CD8-positive, alpha-beta memory T cell (primary cell): ENCODE data around the gene DSG3. TPM values are rescaled to one million over a fixed set of nuclear protein-coding genes. Genes with fewer than 3 reads are reported as not detected.
"Not testable (repeated sequence)": the region's sequence is repeated elsewhere in the genome, so short reads cannot be mapped to it uniquely, and the experiment has no call there.

ENCODE experiments used
- CTCF ChIA-PET: fragments of 350-600 bp; sonication (Branson Sonifier 250); formaldehyde crosslinking; loops from one replicate; lab custom pipeline; 2021; ENCODE audit warnings: antibody characterized with exemption; lab: Charles Lee
- POLR2A ChIA-PET: fragments of 350-600 bp; sonication (Branson Sonifier 250); formaldehyde crosslinking; loops from one replicate; lab custom pipeline; 2021; ENCODE audit warnings: antibody characterized with exemption; lab: Charles Lee
- DNase-seq, 5 donors: peaks; one replicate each; pipeline versions ENCODE4 v3.0.0 to v3.0.0-alpha.2; 2020 to 2022; ENCODE audit warnings: mixed read lengths in 1 of 5
- H3K27ac ChIP-seq: one replicate; pipeline ENCODE4 v1.7.0; 2013; ENCODE audit warnings: low read depth, mild to moderate bottlenecking, low read length, moderate library complexity
- H3K27me3 ChIP-seq: 2 replicates; pipeline ENCODE4 v1.7.0; 2013; ENCODE audit warnings: low read length, mild to moderate bottlenecking; ENCODE audit not compliant: insufficient read depth, poor library complexity, severe bottlenecking
- H3K36me3 ChIP-seq: 2 replicates; pipeline ENCODE4 v1.7.0; 2013; ENCODE audit warnings: mild to moderate bottlenecking, low read length, moderate library complexity; ENCODE audit not compliant: insufficient read depth
- H3K4me1 ChIP-seq: 2 replicates; pipeline ENCODE4 v1.7.0; 2013; ENCODE audit warnings: mild to moderate bottlenecking, low read length, moderate library complexity; ENCODE audit not compliant: insufficient read depth
- H3K4me3 ChIP-seq: 2 replicates; pipeline ENCODE4 v1.7.0; 2013; ENCODE audit warnings: mild to moderate bottlenecking, low read length
- H3K9me3 ChIP-seq: 2 replicates; pipeline ENCODE4 v1.7.0; 2013; ENCODE audit warnings: mild to moderate bottlenecking, low read length
- H3K27ac Mint-ChIP-seq, 8 donors: one replicate each; pipeline ENCODE4 v1.8.0; 2020 to 2021; ENCODE audit warnings: mixed read lengths in 8 of 8, mild to moderate bottlenecking in 6 of 8, inconsistent platforms in 3 of 8, moderate library complexity in 3 of 8
- H3K27me3 Mint-ChIP-seq, 2 donors: one replicate each; pipeline ENCODE4 v1.8.0; 2020 to 2021; ENCODE audit warnings: mixed read lengths in 2 of 2, mild to moderate bottlenecking in 1 of 2, moderate library complexity in 1 of 2
- H3K36me3 Mint-ChIP-seq, 3 donors: one replicate each; pipeline ENCODE4 v1.8.0; 2020 to 2021; ENCODE audit warnings: mixed read lengths in 3 of 3, inconsistent platforms in 1 of 3, mild to moderate bottlenecking in 1 of 3
- H3K4me1 Mint-ChIP-seq, 3 donors: one replicate each; pipeline ENCODE4 v1.8.0; 2020 to 2021; ENCODE audit warnings: mixed read lengths in 3 of 3, inconsistent platforms in 1 of 3, mild to moderate bottlenecking in 1 of 3
- H3K4me3 Mint-ChIP-seq, 7 donors: one replicate each; pipeline ENCODE4 v1.8.0; 2020 to 2021; ENCODE audit warnings: mixed read lengths in 7 of 7, mild to moderate bottlenecking in 6 of 7, moderate library complexity in 4 of 7, inconsistent platforms in 2 of 7
- H3K9me3 Mint-ChIP-seq, 5 donors: one replicate each; pipeline ENCODE4 v1.8.0; 2020 to 2022; ENCODE audit warnings: mixed read lengths in 5 of 5, mild to moderate bottlenecking in 3 of 5, moderate library complexity in 2 of 5, inconsistent platforms in 1 of 5
- polyA plus RNA-seq: library from polyadenylated mRNA; unstranded; fragments of 300-500 nt; fragmentation: Illumina TruSeq; gene quantifications from one replicate; pipeline ENCODE4 v1.2.3, GENCODE V29; 2021
- total RNA-seq, 2 experiments: library from RNA; stranded (reverse); gene quantifications; one replicate each; pipeline ENCODE4 v1.2.3, GENCODE V29; 2021

DSG3 gene
- total and polyA plus RNA-seq, 3 experiments from 2014 or later, result not detected

GRCh38 chr18:31506024-31506742 is 58.6 kb downstream of the DSG3 start:
- H3K9me3 Mint-ChIP-seq, result peaks cover 0 to 4% (median 0%) of the 10 kb centered on the region in 5 donors
- no peaks in the 10 kb centered on the region for H3K4me1 Mint-ChIP-seq
- no peak overlapping the region for H3K27ac Mint-ChIP-seq
- DNase-seq, result no peak
- H3K4me3 ChIP-seq, result no peak overlapping the region
- H3K4me1 ChIP-seq, result no peaks in the 10 kb centered on the region
- no peaks in the 10 kb centered on the region for H3K9me3 ChIP-seq
- peaks cover under 1 to 5% of the 10 kb centered on the region in 2 donors for H3K27me3 Mint-ChIP-seq
- ChIA-PET CTCF (no interaction called here), POLR2A (no interaction called here)
- H3K36me3 Mint-ChIP-seq, result no peaks in the 10 kb centered on the region
- H3K27me3 ChIP-seq, result no peaks in the 10 kb centered on the region
- no peak overlapping the region for H3K4me3 Mint-ChIP-seq
- no peak overlapping the region for H3K27ac ChIP-seq
- no peaks in the 10 kb centered on the region for H3K36me3 ChIP-seq

GRCh38 chr18:31507124-31507523 is 59.6 kb downstream of the DSG3 start:
- H3K4me1 Mint-ChIP-seq, H3K4me3 ChIP-seq, POLR2A ChIA-PET, H3K4me1 ChIP-seq, H3K9me3 ChIP-seq, CTCF ChIA-PET, H3K36me3 Mint-ChIP-seq, H3K27ac Mint-ChIP-seq, H3K36me3 ChIP-seq, H3K27me3 Mint-ChIP-seq, H3K4me3 Mint-ChIP-seq, H3K27ac ChIP-seq, DNase-seq, H3K9me3 Mint-ChIP-seq, H3K27me3 ChIP-seq: not testable (repeated sequence)

- CTCF ChIA-PET, result no interaction called here
- H3K36me3 ChIP-seq, result no peaks in the 10 kb centered on the region
- H3K4me3 Mint-ChIP-seq, result no peak overlapping the region
- no peaks in the 10 kb centered on the region for H3K27me3 ChIP-seq
- H3K27ac Mint-ChIP-seq, result no peak overlapping the region
- H3K27ac ChIP-seq, result no peak overlapping the region
- H3K36me3 Mint-ChIP-seq, result no peaks in the 10 kb centered on the region
- peaks cover 1 to 3% of the 10 kb centered on the region in 2 donors for H3K27me3 Mint-ChIP-seq
- no peak for DNase-seq
- H3K4me1 Mint-ChIP-seq, result no peaks in the 10 kb centered on the region
- POLR2A ChIA-PET, result no interaction called here
- peaks cover 0 to 4% (median 0%) of the 10 kb centered on the region in 5 donors for H3K9me3 Mint-ChIP-seq
- H3K4me3 ChIP-seq, result no peak overlapping the region
- H3K4me1 ChIP-seq, result no peaks in the 10 kb centered on the region
- H3K9me3 ChIP-seq, result no peaks in the 10 kb centered on the region
These were observed 61.2 kb downstream of the DSG3 start for GRCh38 chr18:31508781-31509180.

- no peak overlapping the region for H3K27ac Mint-ChIP-seq
- Histone ChIP-seq H3K27me3 (no peaks in the 10 kb centered on the region), H3K4me3 (no peak overlapping the region), H3K9me3 (no peaks in the 10 kb centered on the region), H3K36me3 (no peaks in the 10 kb centered on the region), H3K4me1 (no peaks in the 10 kb centered on the region), H3K27ac (no peak overlapping the region)
- no peak overlapping the region for H3K4me3 Mint-ChIP-seq
- ChIA-PET CTCF (no interaction called here), POLR2A (no interaction called here)
- DNase-seq, result no peak
- no peaks in the 10 kb centered on the region for H3K4me1 Mint-ChIP-seq
- H3K9me3 Mint-ChIP-seq, result peaks cover 0 to 4% (median 0%) of the 10 kb centered on the region in 5 donors
- peaks cover 1 to 3% of the 10 kb centered on the region in 2 donors for H3K27me3 Mint-ChIP-seq
- no peaks in the 10 kb centered on the region for H3K36me3 Mint-ChIP-seq
These were observed 62.0 kb downstream of the DSG3 start for GRCh38 chr18:31509571-31509970.

GRCh38 chr18:31510319-31510718 is 62.8 kb downstream of the DSG3 start:
- H3K27me3 Mint-ChIP-seq, result peaks cover 1 to 3% of the 10 kb centered on the region in 2 donors
- H3K27me3 ChIP-seq, result no peaks in the 10 kb centered on the region
- H3K9me3 ChIP-seq, result no peaks in the 10 kb centered on the region
- H3K4me1 Mint-ChIP-seq, result no peaks in the 10 kb centered on the region
- H3K4me1 ChIP-seq, result no peaks in the 10 kb centered on the region
- H3K4me3 Mint-ChIP-seq, result no peak overlapping the region
- H3K4me3 ChIP-seq, result no peak overlapping the region
- POLR2A ChIA-PET, result no interaction called here
- CTCF ChIA-PET, result no interaction called here
- no peak overlapping the region for H3K27ac ChIP-seq
- H3K9me3 Mint-ChIP-seq, result peaks cover 0 to 4% (median 0%) of the 10 kb centered on the region in 5 donors
- no peaks in the 10 kb centered on the region for H3K36me3 ChIP-seq
- no peaks in the 10 kb centered on the region for H3K36me3 Mint-ChIP-seq
- no peak overlapping the region for H3K27ac Mint-ChIP-seq
- DNase-seq, result no peak

- POLR2A ChIA-PET, result no interaction called here
These were observed 63.6 kb downstream of the DSG3 start for GRCh38 chr18:31511098-31511497.

GRCh38 chr18:31512203-31512764 is 64.7 kb downstream of the DSG3 start:
- Mint-ChIP-seq H3K27me3 (peaks cover 1 to 3% of the 10 kb centered on the region in 2 donors), H3K4me1 (no peaks in the 10 kb centered on the region), H3K4me3 (no peak overlapping the region), H3K36me3 (no peaks in the 10 kb centered on the region), H3K9me3 (peaks cover 0 to 2% (median 0%) of the 10 kb centered on the region in 5 donors), H3K27ac (no peak overlapping the region)
- no peak for DNase-seq
- H3K4me1 ChIP-seq, result no peaks in the 10 kb centered on the region
- no peaks in the 10 kb centered on the region for H3K9me3 ChIP-seq
- H3K4me3 ChIP-seq, result no peak overlapping the region
- ChIA-PET POLR2A (no interaction called here), CTCF (no interaction called here)
- H3K27me3 ChIP-seq, result no peaks in the 10 kb centered on the region
- no peak overlapping the region for H3K27ac ChIP-seq
- no peaks in the 10 kb centered on the region for H3K36me3 ChIP-seq

More at GRCh38 chr18:31511098-31511497, 63.6 kb downstream of the DSG3 start:
- Mint-ChIP-seq H3K4me3 (no peak overlapping the region), H3K27ac (no peak overlapping the region), H3K36me3 (no peaks in the 10 kb centered on the region), H3K4me1 (no peaks in the 10 kb centered on the region), H3K27me3 (peaks cover 1 to 3% of the 10 kb centered on the region in 2 donors), H3K9me3 (peaks cover 0 to 4% (median 0%) of the 10 kb centered on the region in 5 donors)
- Histone ChIP-seq H3K27ac (no peak overlapping the region), H3K27me3 (no peaks in the 10 kb centered on the region), H3K36me3 (no peaks in the 10 kb centered on the region), H3K4me1 (no peaks in the 10 kb centered on the region), H3K4me3 (no peak overlapping the region), H3K9me3 (no peaks in the 10 kb centered on the region)
- CTCF ChIA-PET, result no interaction called here
- no peak for DNase-seq

GRCh38 chr18:31513189-31513935 is 65.8 kb downstream of the DSG3 start:
- Histone ChIP-seq H3K9me3 (no peaks in the 10 kb centered on the region), H3K36me3 (no peaks in the 10 kb centered on the region), H3K4me1 (no peaks in the 10 kb centered on the region), H3K27me3 (no peaks in the 10 kb centered on the region), H3K4me3 (no peak overlapping the region), H3K27ac (no peak overlapping the region)
- H3K27me3 Mint-ChIP-seq, result peaks cover 1 to 3% of the 10 kb centered on the region in 2 donors
- H3K9me3 Mint-ChIP-seq, result peaks cover 0 to 2% (median 0%) of the 10 kb centered on the region in 5 donors
- no peak overlapping the region for H3K27ac Mint-ChIP-seq
- no peaks in the 10 kb centered on the region for H3K4me1 Mint-ChIP-seq
- no peak for DNase-seq
- no peaks in the 10 kb centered on the region for H3K36me3 Mint-ChIP-seq
- no peak overlapping the region for H3K4me3 Mint-ChIP-seq
- CTCF ChIA-PET, result no interaction called here
- POLR2A ChIA-PET, result no interaction called here
